Measurements from ENCODE around the gene SLC25A15. TPM values are rescaled to one million over a fixed set of nuclear protein-coding genes. Genes with fewer than 3 reads are reported as not detected.

SLC25A15 gene
- total RNA-seq, 4 donors from 2014 or later = 19.0 to 92.8 (median 75.5) TPM

DNA sequence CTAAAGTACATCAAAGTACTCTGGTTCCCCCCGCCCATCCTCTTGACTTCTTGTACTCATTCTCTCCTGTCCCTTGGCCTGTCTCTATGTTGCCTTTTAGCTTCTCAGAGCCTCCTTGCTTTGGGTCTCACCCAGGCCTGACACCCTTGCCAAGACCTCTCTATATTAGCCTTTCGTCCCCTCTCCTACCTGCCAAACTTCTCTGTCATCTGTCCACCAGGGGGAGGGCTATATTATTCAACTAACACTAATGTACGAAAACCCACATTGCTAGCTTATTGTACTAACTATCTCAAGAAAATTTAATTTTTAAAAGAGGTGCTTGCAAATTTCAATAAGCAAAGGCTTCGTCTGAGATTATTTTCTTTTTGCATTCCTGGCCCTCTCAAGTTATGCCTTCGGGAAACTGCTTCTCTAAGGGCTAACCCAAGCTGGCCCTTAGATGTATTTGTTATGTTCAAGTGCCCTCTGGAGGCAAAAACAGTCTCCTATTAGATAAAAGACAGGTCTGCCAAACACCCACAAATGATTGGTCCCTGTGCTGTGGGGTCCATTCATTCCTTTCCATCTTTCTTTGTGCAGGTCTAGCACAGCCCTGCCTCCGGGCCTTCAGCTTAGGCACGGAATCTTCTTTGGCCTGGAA lies 12.1 kb upstream of the SLC25A15 start:
- Histone ChIP-seq H3K4me1 (peaks cover 0 to 7% (median 0%) of the 10 kb centered on the region in 4 donors), H3K27ac (peak overlapping the region; percentile 24 to 72 (median 66)), H3K36me3 (no peaks in the 10 kb centered on the region), H3K4me3 (peak overlapping the region in 3 of 4 donors; percentile 0 to 34 (median 3)), H3K9me3 (no peaks in the 10 kb centered on the region), H3K27me3 (no peaks in the 10 kb centered on the region)
- TF ChIP-seq POLR2A (IDR thresholded peaks at IDR 0.05) = no peak
- TF ChIP-seq, protein P1, sequence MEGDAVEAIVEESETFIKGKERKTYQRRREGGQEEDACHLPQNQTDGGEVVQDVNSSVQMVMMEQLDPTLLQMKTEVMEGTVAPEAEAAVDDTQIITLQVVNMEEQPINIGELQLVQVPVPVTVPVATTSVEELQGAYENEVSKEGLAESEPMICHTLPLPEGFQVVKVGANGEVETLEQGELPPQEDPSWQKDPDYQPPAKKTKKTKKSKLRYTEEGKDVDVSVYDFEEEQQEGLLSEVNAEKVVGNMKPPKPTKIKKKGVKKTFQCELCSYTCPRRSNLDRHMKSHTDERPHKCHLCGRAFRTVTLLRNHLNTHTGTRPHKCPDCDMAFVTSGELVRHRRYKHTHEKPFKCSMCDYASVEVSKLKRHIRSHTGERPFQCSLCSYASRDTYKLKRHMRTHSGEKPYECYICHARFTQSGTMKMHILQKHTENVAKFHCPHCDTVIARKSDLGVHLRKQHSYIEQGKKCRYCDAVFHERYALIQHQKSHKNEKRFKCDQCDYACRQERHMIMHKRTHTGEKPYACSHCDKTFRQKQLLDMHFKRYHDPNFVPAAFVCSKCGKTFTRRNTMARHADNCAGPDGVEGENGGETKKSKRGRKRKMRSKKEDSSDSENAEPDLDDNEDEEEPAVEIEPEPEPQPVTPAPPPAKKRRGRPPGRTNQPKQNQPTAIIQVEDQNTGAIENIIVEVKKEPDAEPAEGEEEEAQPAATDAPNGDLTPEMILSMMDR (IDR thresholded peaks at IDR 0.05) = peak in 5 of 6 experiments; percentile 66 to 80 (median 77)
- peak in 2 of 3 donors; percentile 65 to 76 for DNase-seq

DNA sequence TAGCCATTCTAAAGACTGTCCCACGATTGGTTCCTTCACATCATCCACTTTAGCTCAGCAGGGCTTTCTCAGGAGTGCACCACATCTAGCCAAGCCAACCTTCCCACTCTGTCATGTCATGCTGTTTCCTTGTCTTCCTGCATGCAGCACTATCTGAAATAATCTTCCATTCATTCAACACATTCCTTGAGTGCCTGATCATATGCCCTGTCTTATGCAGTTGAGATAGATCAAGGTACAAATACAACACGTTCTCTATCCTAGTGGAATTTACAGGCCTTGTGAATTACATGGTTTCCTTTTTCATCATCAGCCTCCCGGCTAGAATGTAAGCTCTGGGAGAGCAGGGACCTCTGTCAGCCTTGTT lies 11.6 kb upstream of the SLC25A15 start:
- DNase-seq = no peak

DNA sequence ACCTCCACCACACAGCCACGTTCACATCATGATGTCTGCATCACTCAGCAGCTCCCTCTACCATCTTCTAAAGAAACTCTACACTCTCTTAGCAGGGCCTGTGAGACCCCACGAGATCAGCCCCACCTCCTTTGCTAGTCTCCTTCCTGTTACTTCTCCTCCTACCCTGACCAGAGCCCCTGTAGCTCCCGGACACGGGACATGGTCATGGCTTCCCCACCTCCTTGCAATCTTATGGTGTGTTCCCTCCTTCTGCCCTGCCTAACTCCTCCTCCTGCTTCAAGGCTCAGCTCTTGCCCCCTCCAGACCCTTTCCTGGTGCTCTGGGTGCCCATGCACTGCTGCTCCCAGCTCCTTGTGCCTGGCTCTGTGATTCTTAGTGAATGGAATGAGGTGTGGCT lies 10.4 kb upstream of the SLC25A15 start:
- Histone ChIP-seq H3K27me3 (no peaks in the 10 kb centered on the region), H3K4me3 (no peak overlapping the region), H3K4me1 (peaks cover 0 to 7% (median 0%) of the 10 kb centered on the region in 4 donors), H3K36me3 (no peaks in the 10 kb centered on the region), H3K27ac (no peak overlapping the region), H3K9me3 (no peaks in the 10 kb centered on the region)
- DNase-seq = no peak
- TF ChIP-seq, protein P1 (IDR thresholded peaks at IDR 0.05) = no peak
- no peak for TF ChIP-seq POLR2A (IDR thresholded peaks at IDR 0.05)

More for the DNA sequence above, 11.6 kb upstream of the SLC25A15 start:
- peak overlapping the region in 1 of 4 donors; percentile 34 for H3K4me3 ChIP-seq
- no peak for TF ChIP-seq POLR2A (IDR thresholded peaks at IDR 0.05)
- TF ChIP-seq, protein P1 (IDR thresholded peaks at IDR 0.05) = no peak
- no peaks in the 10 kb centered on the region for H3K27me3 ChIP-seq
- no peaks in the 10 kb centered on the region for H3K9me3 ChIP-seq
- H3K36me3 ChIP-seq = no peaks in the 10 kb centered on the region
- peak overlapping the region in 3 of 4 donors; percentile 24 to 72 (median 65) for H3K27ac ChIP-seq
- peaks cover 0 to 7% (median 0%) of the 10 kb centered on the region in 4 donors for H3K4me1 ChIP-seq

DNA sequence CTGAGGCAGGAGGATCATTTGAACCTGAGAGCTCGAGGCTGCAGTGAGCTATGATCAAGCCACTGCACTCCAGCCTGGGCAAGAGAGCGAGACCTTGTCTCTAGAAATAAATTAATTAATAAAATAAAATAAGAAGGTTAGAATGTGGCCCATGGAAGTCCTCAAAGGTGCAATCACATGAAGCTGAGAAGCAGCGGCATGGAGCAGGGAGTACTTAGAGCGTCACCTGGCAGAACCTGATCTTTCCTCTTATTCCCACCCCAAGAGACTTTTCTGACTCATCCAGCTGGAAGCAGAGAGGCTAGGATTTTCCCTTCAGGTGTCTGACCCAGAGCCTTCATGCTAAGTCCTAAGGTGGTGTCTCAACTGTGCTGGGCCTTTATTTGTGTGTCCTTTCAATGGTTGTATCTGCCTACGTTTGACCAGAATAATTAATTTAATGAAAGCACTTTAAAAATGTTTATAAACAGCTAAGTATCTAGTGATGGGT lies 9.6 kb upstream of the SLC25A15 start:
- H3K36me3 ChIP-seq = no peaks in the 10 kb centered on the region
- peaks cover 0 to 7% (median 0%) of the 10 kb centered on the region in 4 donors for H3K4me1 ChIP-seq
- no peaks in the 10 kb centered on the region for H3K9me3 ChIP-seq
- no peaks in the 10 kb centered on the region for H3K27me3 ChIP-seq
- H3K4me3 ChIP-seq = no peak overlapping the region
- no peak overlapping the region for H3K27ac ChIP-seq
- TF ChIP-seq, protein P1 (IDR thresholded peaks at IDR 0.05) = no peak
- TF ChIP-seq POLR2A (IDR thresholded peaks at IDR 0.05) = no peak
- no peak for DNase-seq

DNA sequence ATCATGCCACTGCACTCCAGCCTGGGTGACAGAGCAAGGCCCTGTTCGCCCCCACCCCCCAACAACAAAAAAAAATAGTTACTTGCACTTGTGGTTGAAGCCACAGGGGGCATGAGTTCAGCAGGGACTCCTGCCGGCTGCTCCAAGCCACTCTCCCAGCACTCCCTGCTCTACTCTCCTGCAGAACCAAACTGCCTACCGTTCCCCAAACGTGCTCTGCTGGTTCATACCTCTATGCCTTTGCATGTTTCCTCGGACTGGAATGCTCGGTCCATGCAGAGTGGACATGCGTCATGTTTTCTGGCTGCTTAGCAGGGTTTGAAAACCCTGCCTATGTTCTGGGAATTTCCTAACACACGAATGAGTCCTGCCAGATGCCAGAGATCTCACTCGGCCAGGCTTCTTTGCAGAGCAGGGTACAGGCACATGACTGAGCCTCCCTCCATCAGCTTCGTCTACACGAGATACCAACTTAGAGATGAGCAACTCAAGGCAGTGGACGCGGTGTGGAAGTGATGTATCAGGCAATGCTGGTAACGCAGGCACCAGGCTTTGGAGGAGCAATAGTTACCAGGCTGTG lies 8.5 kb upstream of the SLC25A15 start:
- no peaks in the 10 kb centered on the region for H3K27me3 ChIP-seq
- H3K36me3 ChIP-seq = no peaks in the 10 kb centered on the region
- TF ChIP-seq, protein P1 (IDR thresholded peaks at IDR 0.05) = no peak
- peaks cover 0 to 7% (median 0%) of the 10 kb centered on the region in 4 donors for H3K4me1 ChIP-seq
- H3K27ac ChIP-seq = no peak overlapping the region
- no peaks in the 10 kb centered on the region for H3K9me3 ChIP-seq
- peak in 1 of 3 donors; percentile 41 for DNase-seq
- no peak overlapping the region for H3K4me3 ChIP-seq

All from Peyer's patch (tissue), 4 donors.